SK-N-SH (cell line): ENCODE data around the gene ATP6V1F. TPM values are rescaled to one million over a fixed set of nuclear protein-coding genes. Genes with fewer than 3 reads are reported as not detected.

ENCODE experiments used
- CTCF ChIA-PET: fragments of 300-600, 350-600 bp; formaldehyde crosslinking; extraction: SDS; loops from one replicate; lab custom pipeline; 2021; lab: Yijun Ruan, JAX
- POLR2A ChIA-PET: fragments of 350-600 bp; sonication (Branson Sonifier 250); formaldehyde crosslinking; extraction: SDS; loops from one replicate; lab custom pipeline; 2020; ENCODE audit warnings: antibody characterized with exemption, inconsistent platforms; lab: Yijun Ruan, JAX
- DNase-seq: peaks from one replicate; pipeline ENCODE4 v3.0.0; 2012
- H2AFZ ChIP-seq: fragments of 200-600 bp; sonication (generic); 2 replicates; pipeline ENCODE4 v1.8.1; 2016; ENCODE audit warnings: antibody characterized with exemption, mild to moderate bottlenecking, low read depth
- H3F3A ChIP-seq: fragments of 200-600 bp; sonication (generic); replicated peaks from 2 replicates; pipeline ENCODE3; 2016; ENCODE audit warnings: antibody characterized with exemption, mild to moderate bottlenecking; ENCODE audit not compliant: insufficient read depth
- H3K27ac ChIP-seq, 2 experiments: fragments of 200-500 bp in 1 of 2; fragments of 200-600 bp in 1 of 2; sonication (Bioruptor generic) in 1 of 2; sonication (generic), shearing (Covaris generic) in 1 of 2; 2 replicates each; pipeline versions ENCODE4 v1.5.1 to v1.6.1; 2014 to 2016; ENCODE audit warnings: low read depth in 2 of 2, inconsistent platforms in 1 of 2, low read length in 1 of 2, mild to moderate bottlenecking in 1 of 2, mixed read lengths in 1 of 2
- H3K27me3 ChIP-seq: fragments of 200-600 bp; sonication (generic), shearing (Covaris generic); 2 replicates; pipeline ENCODE4 v1.6.1; 2016; ENCODE audit warnings: mixed run types; ENCODE audit not compliant: insufficient read depth
- H3K36me3 ChIP-seq, 2 experiments: fragments of 200-500 bp in 1 of 2; fragments of 200-600 bp in 1 of 2; sonication (Bioruptor generic) in 1 of 2; sonication (generic) in 1 of 2; replicated peaks in 1 of 2; 2 replicates each; pipeline versions ENCODE3 to v1.5.1; 2014 to 2016; ENCODE audit warnings: low read length in 1 of 2, mild to moderate bottlenecking in 1 of 2; ENCODE audit not compliant: insufficient read depth in 2 of 2, control insufficient read depth in 1 of 2
- H3K4me1 ChIP-seq, 2 experiments: fragments of 200-500 bp in 1 of 2; fragments of 200-600 bp in 1 of 2; sonication (Bioruptor generic) in 1 of 2; sonication (generic), shearing (Covaris generic) in 1 of 2; 2 replicates each; pipeline versions ENCODE4 v1.5.1 to v1.6.1; 2014 to 2016; ENCODE audit warnings: low read depth in 1 of 2, low read length in 1 of 2, mixed run types in 1 of 2; ENCODE audit not compliant: insufficient read depth in 2 of 2, control insufficient read depth in 1 of 2
- H3K4me2 ChIP-seq: fragments of 200-600 bp; sonication (generic), shearing (Covaris generic); 2 replicates; pipeline ENCODE4 v1.6.1; 2017; ENCODE audit warnings: mixed run types
- H3K4me3 ChIP-seq, 2 experiments: fragments of 200-500 bp in 1 of 2; fragments of 200-600 bp in 1 of 2; sonication (Bioruptor generic) in 1 of 2; sonication (generic), shearing (Covaris generic) in 1 of 2; 2 replicates each; pipeline versions ENCODE4 v1.5.1 to v1.8.1; 2014 to 2016; ENCODE audit warnings: low read depth in 2 of 2, inconsistent platforms in 1 of 2, low read length in 1 of 2, mild to moderate bottlenecking in 1 of 2, mixed read lengths in 1 of 2, moderate library complexity in 1 of 2
- H3K79me2 ChIP-seq: fragments of 200-600 bp; sonication (generic); 2 replicates; pipeline ENCODE4 v1.8.1; 2017; ENCODE audit warnings: mild to moderate bottlenecking; ENCODE audit not compliant: insufficient read depth
- H3K9ac ChIP-seq: fragments of 200-600 bp; sonication (generic); 2 replicates; pipeline ENCODE4 v1.6.1; 2017; ENCODE audit warnings: mixed run types
- H3K9me2 ChIP-seq: fragments of 200-600 bp; sonication (generic); 2 replicates; pipeline ENCODE4 v1.6.1; 2017; ENCODE audit warnings: mixed run types
- H3K9me3 ChIP-seq: fragments of 200-600 bp; sonication (generic); 2 replicates; pipeline ENCODE4 v1.6.1; 2017; ENCODE audit warnings: mixed run types, mild to moderate bottlenecking, moderate library complexity
- H4K20me1 ChIP-seq: fragments of 200-600 bp; sonication (generic); 2 replicates; pipeline ENCODE4 v1.6.1; 2017; ENCODE audit warnings: mild to moderate bottlenecking, mixed run types; ENCODE audit not compliant: insufficient read depth
- ELF1 ChIP-seq: IDR thresholded peaks from 2 replicates; pipeline ENCODE4 v1.4.0; 2012
- EP300 ChIP-seq, 2 experiments: IDR thresholded peaks; 2 replicates each; pipeline versions ENCODE4 v1.4.0 to v1.6.1; 2012; ENCODE audit warnings: borderline replicate concordance in 1 of 2, low read depth in 1 of 2, low read length in 1 of 2
- MEF2A ChIP-seq: IDR thresholded peaks from 2 replicates; pipeline ENCODE4 v1.4.0; 2012; ENCODE audit warnings: low read depth, borderline replicate concordance
- NFIC ChIP-seq: IDR thresholded peaks from 2 replicates; pipeline ENCODE4 v1.4.0; 2012; ENCODE audit warnings: borderline replicate concordance
- PBX3 ChIP-seq: IDR thresholded peaks from 2 replicates; pipeline ENCODE4; 2012
- RAD21 ChIP-seq: IDR thresholded peaks from 2 replicates; pipeline ENCODE4 v1.6.1; 2012; ENCODE audit warnings: mild to moderate bottlenecking, low read length
- RCOR1 ChIP-seq: fragments of 150-350 bp; IDR thresholded peaks from 2 replicates; pipeline ENCODE4 v1.6.1; 2017; ENCODE audit warnings: antibody characterized with exemption, low read length
- RXRA ChIP-seq: IDR thresholded peaks from 2 replicates; pipeline ENCODE4 v1.4.0; 2012; ENCODE audit warnings: low read depth, mild to moderate bottlenecking, borderline replicate concordance
- SIN3A ChIP-seq: IDR thresholded peaks from 2 replicates; pipeline ENCODE4 v1.6.1; 2012; ENCODE audit warnings: low read depth, mild to moderate bottlenecking, low read length, moderate library complexity, borderline replicate concordance
- WGBS: methylation state at CpG from one replicate; pipeline ENCODE4 v1.1.6; 2017; ENCODE audit warnings: low lambda C conversion rate; 5-methylcytosine and 5-hydroxymethylcytosine counted together
- polyA plus RNA-seq, 3 experiments: library from polyadenylated mRNA; depleted of rRNA; stranded (reverse); fragments of >200 nt; gene quantifications; 2 replicates each; pipeline ENCODE4 v1.2.3, GENCODE V29; 2012
- TF ChIP-seq, protein P1 (sequence below): fragments of 200-600 bp; sonication (generic); IDR thresholded peaks from 2 replicates; pipeline ENCODE4 v1.6.1; 2017; ENCODE audit warnings: antibody characterized with exemption, mild to moderate bottlenecking, moderate library complexity

ATP6V1F gene
- polyA plus RNA-seq, 1 of the 3 experiments (the other 2 are of a cell fraction) = 495 TPM

GRCh38 chr7:128867241-128867640, 4.6 kb downstream of the ATP6V1F start:
- no peak overlapping the region for H3K4me2 ChIP-seq
- no peak overlapping the region for H3K4me3 ChIP-seq
- CTCF ChIA-PET = interaction anchor here (1.0 to 11.7 kb wide), 8 partner anchors 13 to 440 kb away, joined by 3 to 181 read pairs (median 4); no protein-coding TSS in a partner anchor
- WGBS = 95% methylated on average over 4 of the region's 4 CpGs
- peaks cover 20% of the 10 kb centered on the region for H4K20me1 ChIP-seq
- H3K9me3 ChIP-seq = no peaks in the 10 kb centered on the region
- no peaks in the 10 kb centered on the region for H3K27me3 ChIP-seq
- no peak overlapping the region for H3K9ac ChIP-seq
- POLR2A ChIA-PET = interaction anchor here (1.2 kb wide), 1 partner anchor 54 kb away, joined by 3 read pairs; no protein-coding TSS in a partner anchor
- H3K4me1 ChIP-seq = peaks cover 0 to 26% of the 10 kb centered on the region in 2 experiments; a peak in 1 of 4 replicates
- no peak overlapping the region for H3K27ac ChIP-seq
- peaks cover 21% of the 10 kb centered on the region for H3K79me2 ChIP-seq
- peaks cover 22% of the 10 kb centered on the region for H3F3A ChIP-seq
- DNase-seq = no peak
- peaks cover 8 to 14% of the 10 kb centered on the region in 2 experiments for H3K36me3 ChIP-seq
- no peaks in the 10 kb centered on the region for H3K9me2 ChIP-seq
- TF ChIP-seq MEF2A = no peak
- no peak for TF ChIP-seq RXRA
- TF ChIP-seq, protein P1, sequence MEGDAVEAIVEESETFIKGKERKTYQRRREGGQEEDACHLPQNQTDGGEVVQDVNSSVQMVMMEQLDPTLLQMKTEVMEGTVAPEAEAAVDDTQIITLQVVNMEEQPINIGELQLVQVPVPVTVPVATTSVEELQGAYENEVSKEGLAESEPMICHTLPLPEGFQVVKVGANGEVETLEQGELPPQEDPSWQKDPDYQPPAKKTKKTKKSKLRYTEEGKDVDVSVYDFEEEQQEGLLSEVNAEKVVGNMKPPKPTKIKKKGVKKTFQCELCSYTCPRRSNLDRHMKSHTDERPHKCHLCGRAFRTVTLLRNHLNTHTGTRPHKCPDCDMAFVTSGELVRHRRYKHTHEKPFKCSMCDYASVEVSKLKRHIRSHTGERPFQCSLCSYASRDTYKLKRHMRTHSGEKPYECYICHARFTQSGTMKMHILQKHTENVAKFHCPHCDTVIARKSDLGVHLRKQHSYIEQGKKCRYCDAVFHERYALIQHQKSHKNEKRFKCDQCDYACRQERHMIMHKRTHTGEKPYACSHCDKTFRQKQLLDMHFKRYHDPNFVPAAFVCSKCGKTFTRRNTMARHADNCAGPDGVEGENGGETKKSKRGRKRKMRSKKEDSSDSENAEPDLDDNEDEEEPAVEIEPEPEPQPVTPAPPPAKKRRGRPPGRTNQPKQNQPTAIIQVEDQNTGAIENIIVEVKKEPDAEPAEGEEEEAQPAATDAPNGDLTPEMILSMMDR = no peak
- TF ChIP-seq EP300 (IDR thresholded peaks at IDR 0.05; ENCODE audit: borderline replicate concordance in 1 of 2, low read depth in 1 of 2, low read length in 1 of 2) = no peak
- TF ChIP-seq ELF1 = no peak
- no peak for TF ChIP-seq RCOR1
- TF ChIP-seq NFIC = no peak
- no peak for TF ChIP-seq RAD21
- H2AFZ ChIP-seq = no peak overlapping the region

GRCh38 chr7:128867842-128868623, 5.4 kb downstream of the ATP6V1F start:
- H4K20me1 ChIP-seq = peaks cover 20% of the 10 kb centered on the region
- no peak overlapping the region for H3K27ac ChIP-seq
- ChIA-PET POLR2A (interaction anchor here (0.7 to 1.2 kb wide), 2 partner anchors 26 to 55 kb away, joined by 3 read pairs; no protein-coding TSS in a partner anchor), CTCF (interaction anchor here (0.7 to 11.7 kb wide), 10 partner anchors 13 to 445 kb away, joined by 3 to 181 read pairs (median 3); partner anchors contain the start of gene METTL2B)
- DNase-seq = peak; percentile 71
- peaks cover 20% of the 10 kb centered on the region for H3F3A ChIP-seq
- no peak overlapping the region for H3K4me3 ChIP-seq
- TF ChIP-seq NFIC (peak; percentile 53; the same call in 1 of the 2 replicates), SIN3A (no peak), PBX3 (peak; percentile 53; the same call in 1 of the 2 replicates)
- no peaks in the 10 kb centered on the region for H3K9me2 ChIP-seq
- H3K9me3 ChIP-seq = no peaks in the 10 kb centered on the region
- peaks cover 8 to 14% of the 10 kb centered on the region in 2 experiments for H3K36me3 ChIP-seq
- H3K4me1 ChIP-seq = peaks cover 0 to 24% of the 10 kb centered on the region in 2 experiments; a peak in 1 of 4 replicates
- no peak overlapping the region for H3K4me2 ChIP-seq
- H3K9ac ChIP-seq = no peak overlapping the region
- no peaks in the 10 kb centered on the region for H3K27me3 ChIP-seq
- peaks cover 17% of the 10 kb centered on the region for H3K79me2 ChIP-seq
- no peak overlapping the region for H2AFZ ChIP-seq
- WGBS = 85% methylated on average over 11 of the region's 11 CpGs
